H9 (cell line): Measurements from ENCODE around the gene LITAF. TPM values are rescaled to one million over a fixed set of nuclear protein-coding genes. Genes with fewer than 3 reads are reported as not detected.

Experiments
- DNase-seq: peaks from one replicate; pipeline ENCODE4 v3.0.0-alpha.2; 2017
- H2AFZ ChIP-seq: one replicate; pipeline ENCODE4 v1.6.1; 2013; ENCODE audit warnings: mild to moderate bottlenecking, low read length, control low read depth, moderate library complexity
- H2AK5ac ChIP-seq: 2 replicates; pipeline ENCODE4 v1.6.1; 2013; ENCODE audit warnings: low read length, control low read depth, mixed read lengths; ENCODE audit not compliant: insufficient read length
- H2BK120ac ChIP-seq: one replicate; pipeline ENCODE4 v1.6.1; 2013; ENCODE audit warnings: low read depth, mild to moderate bottlenecking, low read length, control low read depth, inconsistent platforms; ENCODE audit not compliant: poor library complexity, severe bottlenecking
- H2BK12ac ChIP-seq: 2 replicates; pipeline ENCODE4 v1.6.1; 2013; ENCODE audit warnings: low read length, control low read depth, mixed read lengths, low read depth; ENCODE audit not compliant: insufficient read length
- H2BK15ac ChIP-seq: 2 replicates; pipeline ENCODE4 v1.6.1; 2013; ENCODE audit warnings: low read depth, low read length, control low read depth
- H2BK20ac ChIP-seq: one replicate; pipeline ENCODE4 v1.6.1; 2013; ENCODE audit warnings: low read depth, mild to moderate bottlenecking, low read length, control low read depth, inconsistent platforms; ENCODE audit not compliant: poor library complexity, severe bottlenecking
- H2BK5ac ChIP-seq: 2 replicates; pipeline ENCODE4 v1.6.1; 2013; ENCODE audit warnings: low read length, control low read depth, mixed read lengths; ENCODE audit not compliant: insufficient read length
- H3K14ac ChIP-seq: 2 replicates; pipeline ENCODE4 v1.6.1; 2013; ENCODE audit warnings: low read length, control low read depth; ENCODE audit not compliant: insufficient read depth
- H3K18ac ChIP-seq: 2 replicates; pipeline ENCODE4 v1.6.1; 2013; ENCODE audit warnings: low read depth, mild to moderate bottlenecking, mixed read lengths, low read length, control low read depth; ENCODE audit not compliant: insufficient read length
- H3K23ac ChIP-seq: 2 replicates; pipeline ENCODE4 v1.6.1; 2013; ENCODE audit warnings: low read length, control low read depth, mixed read lengths, low read depth; ENCODE audit not compliant: insufficient read length
- H3K23me2 ChIP-seq: 2 replicates; pipeline ENCODE4 v1.6.1; 2013; ENCODE audit warnings: low read depth, mild to moderate bottlenecking, mixed read lengths, low read length, control low read depth; ENCODE audit not compliant: insufficient read length, poor library complexity, severe bottlenecking
- H3K27ac ChIP-seq: 2 replicates; pipeline ENCODE4 v1.5.1; 2013; ENCODE audit warnings: low read length, control low read depth, mixed read lengths, low read depth; ENCODE audit not compliant: insufficient read length
- H3K27me3 ChIP-seq: 2 replicates; pipeline ENCODE4 v1.6.1; 2013; ENCODE audit warnings: low read length, control low read depth, inconsistent platforms; ENCODE audit not compliant: insufficient read depth
- H3K4ac ChIP-seq: 2 replicates; pipeline ENCODE4 v1.6.1; 2013; ENCODE audit warnings: low read depth, mild to moderate bottlenecking, control low read depth, inconsistent platforms, low read length, moderate library complexity
- H3K4me1 ChIP-seq: 2 replicates; pipeline ENCODE4 v1.6.1; 2013; ENCODE audit warnings: low read length, control low read depth, inconsistent platforms; ENCODE audit not compliant: insufficient read depth
- H3K4me2 ChIP-seq: 2 replicates; pipeline ENCODE4 v1.6.1; 2013; ENCODE audit warnings: low read length, control low read depth, mixed read lengths; ENCODE audit not compliant: insufficient read length, insufficient read depth
- H3K56ac ChIP-seq: 2 replicates; pipeline ENCODE4 v1.6.1; 2013; ENCODE audit warnings: low read depth, mild to moderate bottlenecking, mixed read lengths, low read length, control low read depth; ENCODE audit not compliant: insufficient read length
- H3K79me1 ChIP-seq: 2 replicates; pipeline ENCODE4 v1.6.1; 2013; ENCODE audit warnings: low read depth, mild to moderate bottlenecking, moderate library complexity, low read length, control low read depth, inconsistent platforms; ENCODE audit not compliant: insufficient read depth, poor library complexity, severe bottlenecking
- H3K79me2 ChIP-seq: 2 replicates; pipeline ENCODE4 v1.6.1; 2013; ENCODE audit warnings: low read length, control low read depth, inconsistent platforms; ENCODE audit not compliant: insufficient read depth
- H3K9ac ChIP-seq: 2 replicates; pipeline ENCODE4 v1.6.1; 2013; ENCODE audit warnings: low read length, control low read depth, mixed read lengths; ENCODE audit not compliant: insufficient read length; ENCODE audit errors: extremely low read depth
- H3K9me3 ChIP-seq: one replicate; pipeline ENCODE4 v1.6.1; 2013; ENCODE audit warnings: low read depth, low read length, inconsistent platforms; ENCODE audit not compliant: control insufficient read depth
- H3T11ph ChIP-seq: one replicate; pipeline ENCODE4 v1.6.1; 2013; ENCODE audit warnings: mild to moderate bottlenecking, low read length, control low read depth, inconsistent platforms
- H4K20me1 ChIP-seq: one replicate; pipeline ENCODE4 v1.6.1; 2013; ENCODE audit not compliant: control insufficient read depth, insufficient read length, insufficient read depth
- H4K5ac ChIP-seq: 2 replicates; pipeline ENCODE4 v1.6.1; 2013; ENCODE audit warnings: low read depth, mild to moderate bottlenecking, mixed read lengths, low read length, control low read depth; ENCODE audit not compliant: insufficient read length
- H4K8ac ChIP-seq: replicated peaks from 2 replicates; pipeline ENCODE4 v1.6.1; 2013; ENCODE audit warnings: low read length, control low read depth, mixed read lengths, low read depth; ENCODE audit not compliant: insufficient read length
- H4K91ac ChIP-seq: 2 replicates; pipeline ENCODE4 v1.6.1; 2013; ENCODE audit warnings: low read depth, mild to moderate bottlenecking, moderate library complexity, mixed read lengths, low read length, control low read depth; ENCODE audit not compliant: insufficient read length
- H3K27ac Mint-ChIP-seq, 3 experiments: 2 replicates in 2 of 3; 3 replicates in 1 of 3; pipeline ENCODE4 v1.8.0; 2020 to 2021; ENCODE audit warnings: mixed read lengths in 3 of 3, mild to moderate bottlenecking in 1 of 3, moderate library complexity in 1 of 3
- H3K27me3 Mint-ChIP-seq: 2 replicates; pipeline ENCODE4 v1.8.0; 2021; ENCODE audit warnings: low read depth, mild to moderate bottlenecking, moderate library complexity, mixed read lengths
- H3K36me3 Mint-ChIP-seq, 3 experiments: 2 replicates in 2 of 3; 3 replicates in 1 of 3; pipeline ENCODE4 v1.8.0; 2020 to 2021; ENCODE audit warnings: low read depth in 3 of 3, mixed read lengths in 3 of 3; ENCODE audit not compliant: insufficient read depth in 1 of 3
- H3K4me1 Mint-ChIP-seq, 2 experiments: 2 replicates each; pipeline ENCODE4 v1.8.0; 2020; ENCODE audit warnings: mixed read lengths in 2 of 2
- H3K4me3 Mint-ChIP-seq, 2 experiments: 2 replicates in 1 of 2; 3 replicates in 1 of 2; pipeline ENCODE4 v1.8.0; 2020 to 2021; ENCODE audit warnings: mild to moderate bottlenecking in 2 of 2, mixed read lengths in 2 of 2, moderate library complexity in 1 of 2
- H3K9me3 Mint-ChIP-seq, 2 experiments: 2 replicates in 1 of 2; 3 replicates in 1 of 2; pipeline ENCODE4 v1.8.0; 2020; ENCODE audit warnings: mild to moderate bottlenecking in 2 of 2, mixed read lengths in 2 of 2, moderate library complexity in 1 of 2
- WGBS: extraction: QIAGEN DNeasy Blood & Tissue Kit; methylation state at CpG from one replicate; pipeline ENCODE4 v1.1.7; 2013; ENCODE audit warnings: missing lambda C conversion rate, low lambda C conversion rate, mixed read lengths; ENCODE audit not compliant: insufficient read length; ENCODE audit errors: extremely low coverage; 5-methylcytosine and 5-hydroxymethylcytosine counted together
- total RNA-seq: library from RNA; stranded (reverse); gene quantifications from 2 replicates; pipeline ENCODE4 v1.2.1, GENCODE V29; 2021
- TF ChIP-seq, protein P1 (sequence below): fragments of 200-600 bp; sonication (generic); conservative IDR thresholded peaks from 3 replicates; pipeline ENCODE4 v1.8.0; 2021; ENCODE audit warnings: antibody characterized with exemption, mild to moderate bottlenecking

Gene LITAF
- total RNA-seq, 1 experiment from 2014 or later, result 249 TPM

DNA sequence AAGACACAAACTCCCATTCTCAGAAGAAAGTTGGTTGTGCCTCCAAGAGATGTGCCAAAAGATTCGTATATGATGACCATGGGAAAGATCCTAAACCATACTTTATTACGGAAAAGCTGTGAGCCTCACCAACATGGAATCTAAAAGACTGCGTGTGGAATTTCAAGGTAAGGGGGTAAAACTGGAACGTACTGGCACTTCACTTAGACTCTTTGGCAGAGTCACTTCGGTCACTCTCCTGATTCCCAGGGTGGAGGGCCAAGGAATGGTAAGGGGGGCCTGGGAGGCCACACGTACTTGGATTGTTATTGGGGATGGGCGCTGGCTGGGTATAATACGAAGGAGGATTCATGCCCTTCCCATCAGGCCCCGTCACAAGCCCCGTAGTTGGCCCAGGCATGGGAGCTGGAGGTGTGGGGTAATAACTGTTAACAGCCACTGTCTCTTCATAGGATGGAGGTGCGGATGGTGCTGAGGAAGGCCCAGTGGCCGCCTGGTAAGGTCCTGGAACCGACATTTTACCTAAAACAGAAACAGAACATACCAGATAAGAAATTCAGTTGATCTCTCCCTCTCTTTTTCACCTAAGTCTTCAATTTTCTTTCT lies 30.4 kb downstream of the LITAF start:
- Histone ChIP-seq H3K23me2 (no peaks in the 10 kb centered on the region), H2AFZ (no peak overlapping the region), H3K9me3 (no peaks in the 10 kb centered on the region), H3K79me1 (no peaks in the 10 kb centered on the region), H3K4me1 (peaks cover under 1% of the 10 kb centered on the region; the same call in 1 of the 2 replicates), H4K91ac (no peak overlapping the region), H2BK12ac (no peak overlapping the region), H3K9ac (no peak overlapping the region), H2BK20ac (no peak overlapping the region), H3K56ac (no peak overlapping the region), H3K23ac (no peak overlapping the region), H3K18ac (no peak overlapping the region), H4K20me1 (no peaks in the 10 kb centered on the region), H2BK15ac (no peak overlapping the region), H3K27me3 (no peaks in the 10 kb centered on the region), H3K4me2 (no peak overlapping the region), H4K5ac (no peak overlapping the region), H3K14ac (no peak overlapping the region), H3T11ph (no peak overlapping the region), H3K79me2 (no peaks in the 10 kb centered on the region), H3K27ac (no peak overlapping the region), H2BK5ac (no peak overlapping the region), H4K8ac (no peak overlapping the region), H3K4ac (no peak overlapping the region), H2AK5ac (no peak overlapping the region), H2BK120ac (no peak overlapping the region)
- WGBS, result no CpG with 5 or more reads among the region's 13 CpGs
- no peaks in the 10 kb centered on the region for H3K27me3 Mint-ChIP-seq
- H3K27ac Mint-ChIP-seq, result peak overlapping the region in 2 of 3 experiments; percentile 64; a peak in 2 of 7 replicates
- TF ChIP-seq, protein P1, sequence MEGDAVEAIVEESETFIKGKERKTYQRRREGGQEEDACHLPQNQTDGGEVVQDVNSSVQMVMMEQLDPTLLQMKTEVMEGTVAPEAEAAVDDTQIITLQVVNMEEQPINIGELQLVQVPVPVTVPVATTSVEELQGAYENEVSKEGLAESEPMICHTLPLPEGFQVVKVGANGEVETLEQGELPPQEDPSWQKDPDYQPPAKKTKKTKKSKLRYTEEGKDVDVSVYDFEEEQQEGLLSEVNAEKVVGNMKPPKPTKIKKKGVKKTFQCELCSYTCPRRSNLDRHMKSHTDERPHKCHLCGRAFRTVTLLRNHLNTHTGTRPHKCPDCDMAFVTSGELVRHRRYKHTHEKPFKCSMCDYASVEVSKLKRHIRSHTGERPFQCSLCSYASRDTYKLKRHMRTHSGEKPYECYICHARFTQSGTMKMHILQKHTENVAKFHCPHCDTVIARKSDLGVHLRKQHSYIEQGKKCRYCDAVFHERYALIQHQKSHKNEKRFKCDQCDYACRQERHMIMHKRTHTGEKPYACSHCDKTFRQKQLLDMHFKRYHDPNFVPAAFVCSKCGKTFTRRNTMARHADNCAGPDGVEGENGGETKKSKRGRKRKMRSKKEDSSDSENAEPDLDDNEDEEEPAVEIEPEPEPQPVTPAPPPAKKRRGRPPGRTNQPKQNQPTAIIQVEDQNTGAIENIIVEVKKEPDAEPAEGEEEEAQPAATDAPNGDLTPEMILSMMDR, result no peak
- DNase-seq, result no peak
- peaks cover 18 to 67% (median 64%) of the 10 kb centered on the region in 3 experiments for H3K36me3 Mint-ChIP-seq
- no peak overlapping the region for H3K4me3 Mint-ChIP-seq
- peaks cover 0 to 6% of the 10 kb centered on the region in 2 experiments; a peak in 3 of 5 replicates for H3K9me3 Mint-ChIP-seq
- H3K4me1 Mint-ChIP-seq, result peaks cover 12 to 13% of the 10 kb centered on the region in 2 experiments
